GM12875 (cell line): ENCODE measurements around the gene CDH4.

Experiments used
- H3K4me3 ChIP-seq: one replicate; pipeline ENCODE4 v1.5.1; 2011; ENCODE audit warnings: low read depth, low read length, control low read depth
- CTCF ChIP-seq: IDR thresholded peaks from 2 replicates; pipeline ENCODE4 v1.5.1; 2011; ENCODE audit warnings: low read depth, mild to moderate bottlenecking, control low read depth, inconsistent platforms, low read length, moderate library complexity, borderline replicate concordance; ENCODE audit not compliant: insufficient read depth

CDH4 gene

DNA sequence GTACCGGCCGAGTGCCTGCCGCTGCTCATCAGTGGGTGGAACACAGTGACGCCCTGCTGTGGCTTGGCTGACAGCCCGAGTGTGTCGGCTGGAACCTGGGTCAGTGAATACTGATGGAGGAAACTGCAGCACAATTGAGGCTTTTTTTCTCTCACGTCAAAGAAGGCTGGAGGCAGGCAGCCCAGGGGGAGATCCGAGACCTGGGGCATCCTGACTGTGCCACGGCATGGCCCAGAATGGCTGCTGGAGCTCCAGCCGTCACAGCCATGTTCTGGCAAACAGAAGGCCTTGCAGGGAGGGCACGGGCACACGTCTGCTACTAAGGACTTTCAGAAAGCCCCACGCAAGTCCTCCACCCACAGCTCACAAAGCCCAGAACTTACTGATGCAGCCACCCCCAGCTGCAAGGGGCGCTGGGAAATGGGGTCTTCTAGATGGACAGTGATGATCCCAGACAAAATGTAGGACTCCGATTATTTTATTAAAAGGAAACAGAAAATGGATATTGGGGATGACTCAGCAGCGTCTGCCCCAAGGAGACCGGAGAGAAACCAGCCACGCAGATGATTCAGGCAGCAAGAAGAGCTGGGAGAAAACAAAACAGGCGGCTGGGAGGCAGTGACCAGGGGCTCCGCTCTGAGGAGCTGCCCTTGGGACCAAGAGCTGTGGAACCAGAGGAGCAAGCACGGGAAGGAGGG is 673.6 kb downstream of the CDH4 start:
- TF ChIP-seq CTCF = no peak
- H3K4me3 ChIP-seq = no peak overlapping the region

DNA sequence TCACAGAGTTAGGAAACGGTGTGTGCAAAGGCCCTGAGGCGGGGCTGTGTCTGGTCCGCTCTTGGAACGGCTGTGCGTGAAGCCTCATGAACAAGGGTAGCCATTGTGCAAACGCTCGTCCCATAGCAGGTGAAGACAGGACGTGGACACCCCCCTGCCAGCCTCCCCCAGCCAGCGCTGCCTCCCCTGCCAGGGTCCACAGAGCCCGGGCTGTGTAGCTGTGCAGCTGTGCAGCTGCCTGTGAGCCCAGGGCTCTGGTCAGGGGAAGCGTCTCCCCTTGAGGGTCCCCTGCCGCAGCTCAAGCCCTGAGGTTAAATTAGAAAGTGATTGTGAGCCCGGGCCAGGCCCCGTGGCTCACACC is 674.2 kb downstream of the CDH4 start:
- no peak overlapping the region for H3K4me3 ChIP-seq
- TF ChIP-seq CTCF = no peak

- no peak overlapping the region for H3K4me3 ChIP-seq
- no peak for TF ChIP-seq CTCF
Measured at GRCh38 chr20:61926796-61927192, 674.7 kb downstream of the CDH4 start.

DNA sequence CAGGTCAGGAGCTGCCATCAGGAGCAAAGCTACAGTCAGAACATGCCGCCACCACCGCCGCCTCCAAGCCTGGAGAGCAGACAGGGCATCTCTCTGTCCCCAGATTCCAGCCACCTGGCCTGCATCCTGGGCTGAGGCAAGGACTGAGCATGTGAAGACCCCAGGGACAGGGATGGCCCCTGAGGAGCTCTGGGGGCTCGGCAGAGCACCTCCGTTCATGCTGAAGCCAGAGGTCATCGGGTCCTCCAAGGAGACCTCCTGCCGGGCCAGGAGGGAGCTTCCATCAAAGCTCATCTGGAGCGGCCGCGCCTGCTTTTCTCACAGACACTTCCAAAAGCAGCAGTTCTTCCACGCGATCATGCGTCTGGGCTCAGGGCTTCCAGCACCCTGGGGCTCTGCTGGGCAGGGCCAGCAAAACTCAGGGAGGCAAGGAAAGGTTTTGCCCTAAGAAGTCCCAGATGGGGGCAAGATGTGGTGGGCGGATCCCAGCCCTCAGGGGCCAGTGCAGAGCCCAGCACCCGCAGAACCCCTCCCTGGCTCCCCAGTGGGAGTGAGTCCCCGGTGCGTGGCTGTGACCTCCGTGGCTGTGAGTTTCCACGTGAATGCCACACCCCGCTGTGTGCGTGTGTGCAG is 675.2 kb downstream of the CDH4 start:
- no peak overlapping the region for H3K4me3 ChIP-seq
- TF ChIP-seq CTCF = no peak

- TF ChIP-seq CTCF = no peak
- no peak overlapping the region for H3K4me3 ChIP-seq
Measured at GRCh38 chr20:61927826-61928541, 675.9 kb downstream of the CDH4 start.

GRCh38 chr20:61929561-61929960 is 677.5 kb downstream of the CDH4 start:
- TF ChIP-seq CTCF = no peak
- no peak overlapping the region for H3K4me3 ChIP-seq
